ENCODE measurements around the gene CCDC74A.
"Not testable (repeated sequence)": the region's sequence is repeated elsewhere in the genome, so short reads cannot be mapped to it uniquely, and the experiment has no call there.

CCDC74A gene

DNA sequence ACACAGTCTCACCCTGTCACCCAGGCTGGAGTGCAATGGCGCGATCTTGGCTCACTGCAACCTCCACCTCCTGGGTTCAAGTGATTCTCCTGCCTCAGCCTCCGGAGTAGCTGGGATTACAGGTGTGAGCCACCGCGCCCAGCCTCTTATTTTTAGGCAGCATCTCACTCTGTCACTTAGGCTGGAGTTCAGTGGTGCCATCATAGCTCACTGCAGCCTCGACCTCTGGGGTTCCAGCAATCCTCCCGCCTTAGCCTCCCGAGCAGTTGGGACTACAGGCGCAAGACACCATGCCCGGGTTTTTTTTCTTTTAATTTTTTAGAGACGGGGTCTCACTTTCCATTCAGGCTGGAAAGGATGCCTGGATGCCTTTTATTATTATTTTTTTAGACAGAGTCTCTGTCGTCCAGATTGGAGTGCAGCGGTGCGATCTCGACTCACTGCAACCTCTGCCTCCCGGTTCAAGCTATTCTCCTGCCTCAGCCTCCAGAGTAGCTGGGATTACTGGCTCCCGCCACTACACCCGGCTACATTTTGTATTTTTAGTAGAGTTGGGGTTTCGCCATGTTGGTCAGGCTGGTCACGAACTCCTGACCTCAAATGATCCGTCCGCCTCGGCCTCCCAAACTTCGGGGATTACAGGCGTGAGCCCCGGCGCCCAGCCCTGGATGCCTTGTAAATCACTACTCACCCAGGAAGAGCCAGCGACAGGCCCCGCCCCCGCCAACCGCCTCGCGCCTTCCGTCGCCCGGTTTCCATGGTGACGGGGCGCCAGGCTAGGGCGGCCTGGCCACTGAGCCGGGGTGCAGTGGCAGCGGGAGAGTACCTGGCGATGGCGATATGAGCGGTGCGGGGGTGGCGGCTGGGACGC lies at the start of gene CCDC74A:
CCDC74A (plus strand) TSS at position 758 of the 871 bp plus-strand sequence; CDS start at position 841, 83 bp downstream.
- DNase-seq (ENCODE audit: low read depth), result peak; percentile 33

DNA sequence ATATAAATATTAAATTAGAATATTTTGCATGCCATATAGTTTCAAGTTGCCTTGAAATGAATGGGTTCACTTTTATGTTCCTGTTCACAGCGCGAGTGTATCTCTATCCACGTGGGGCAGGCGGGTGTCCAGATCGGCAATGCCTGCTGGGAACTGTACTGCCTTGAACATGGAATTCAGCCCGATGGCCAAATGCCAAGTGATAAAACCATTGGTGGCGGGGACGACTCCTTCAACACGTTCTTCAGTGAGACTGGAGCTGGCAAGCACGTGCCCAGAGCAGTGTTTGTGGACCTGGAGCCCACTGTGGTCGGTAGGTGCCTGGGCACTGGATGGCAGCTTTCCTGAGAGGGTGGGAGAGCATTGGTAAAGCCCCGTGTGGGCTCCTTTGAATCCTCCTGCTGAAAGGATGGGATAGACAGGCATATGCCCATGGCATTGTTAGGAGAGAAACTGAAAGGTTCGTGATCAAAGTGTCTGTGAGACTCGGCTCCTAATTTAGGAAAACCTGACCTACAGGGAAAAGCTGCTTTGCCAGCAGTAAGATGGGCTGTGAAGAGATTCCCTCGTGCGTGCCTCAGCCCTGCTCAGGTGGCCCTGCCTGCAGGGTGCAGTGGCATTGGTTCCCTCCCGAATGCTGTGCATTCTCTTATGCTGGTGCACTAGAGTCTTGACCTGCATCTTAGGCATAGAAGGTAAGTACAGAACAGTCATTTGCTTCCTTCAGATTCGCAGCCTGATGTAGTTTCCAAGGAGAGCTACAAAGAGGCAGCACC lies 49.4 kb upstream of the CCDC74A start:
- not testable (repeated sequence) for DNase-seq (ENCODE audit: low read depth)

DNA sequence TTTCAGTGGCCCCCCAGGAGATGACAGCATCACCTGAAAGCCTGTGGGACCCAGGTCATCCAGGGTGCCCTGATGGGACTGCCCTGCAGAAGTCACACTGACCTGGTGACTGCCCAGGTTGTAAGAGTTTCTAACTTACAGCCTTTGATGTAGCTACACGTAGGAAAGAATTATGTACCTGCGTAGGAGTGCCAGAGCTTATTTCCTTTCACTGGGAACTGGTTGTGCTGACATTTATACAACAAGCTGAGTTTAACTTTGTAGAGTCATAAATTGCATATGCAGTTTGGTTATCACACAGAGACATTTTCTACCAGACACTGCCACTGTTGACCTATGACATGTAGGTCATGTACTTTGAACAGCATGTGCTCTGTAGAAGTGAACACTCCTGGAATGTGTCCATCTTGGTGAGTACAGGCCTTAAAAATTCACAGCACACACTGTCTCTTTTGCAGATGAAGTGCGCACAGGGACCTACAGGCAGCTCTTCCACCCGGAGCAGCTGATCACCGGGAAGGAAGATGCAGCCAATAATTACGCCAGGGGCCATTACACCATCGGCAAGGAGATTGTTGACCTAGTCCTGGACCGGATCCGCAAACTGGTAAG lies 48.7 kb upstream of the CCDC74A start:
- DNase-seq (ENCODE audit: low read depth), result not testable (repeated sequence)

DNA sequence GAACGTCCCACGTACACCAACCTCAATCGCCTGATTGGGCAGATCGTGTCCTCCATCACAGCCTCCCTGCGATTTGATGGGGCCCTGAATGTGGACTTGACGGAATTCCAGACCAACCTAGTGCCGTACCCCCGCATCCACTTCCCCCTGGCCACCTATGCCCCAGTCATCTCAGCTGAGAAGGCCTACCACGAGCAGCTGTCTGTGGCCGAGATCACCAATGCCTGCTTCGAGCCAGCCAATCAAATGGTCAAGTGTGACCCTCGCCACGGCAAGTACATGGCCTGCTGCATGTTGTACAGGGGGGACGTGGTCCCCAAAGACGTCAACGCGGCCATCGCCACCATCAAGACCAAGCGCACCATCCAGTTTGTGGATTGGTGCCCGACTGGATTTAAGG lies 47.3 kb upstream of the CCDC74A start:
- not testable (repeated sequence) for DNase-seq (ENCODE audit: low read depth)

DNA sequence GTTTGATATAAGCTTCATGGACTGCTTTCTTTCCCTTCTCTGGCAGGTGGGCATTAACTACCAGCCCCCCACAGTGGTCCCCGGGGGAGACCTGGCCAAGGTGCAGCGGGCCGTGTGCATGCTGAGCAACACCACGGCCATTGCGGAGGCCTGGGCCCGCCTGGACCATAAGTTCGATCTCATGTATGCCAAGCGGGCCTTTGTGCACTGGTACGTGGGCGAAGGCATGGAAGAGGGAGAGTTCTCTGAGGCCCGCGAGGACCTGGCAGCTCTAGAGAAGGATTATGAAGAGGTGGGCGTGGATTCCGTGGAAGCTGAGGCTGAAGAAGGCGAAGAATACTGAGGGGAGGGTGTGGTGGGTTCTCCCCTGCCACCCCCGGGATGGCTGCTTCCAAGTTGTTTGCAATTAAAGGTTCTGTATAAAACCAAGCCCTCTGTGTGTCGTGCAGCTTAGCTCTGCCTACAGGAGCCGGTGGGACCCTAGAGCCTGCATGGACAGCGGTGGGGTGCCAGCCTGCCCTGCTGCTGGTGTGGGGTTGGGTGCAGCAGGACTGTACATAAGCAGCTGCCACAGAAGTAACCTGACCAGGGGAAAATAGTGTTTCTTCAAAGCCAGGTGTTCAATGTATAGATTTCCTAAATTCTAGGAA lies 45.1 kb upstream of the CCDC74A start:
- DNase-seq (ENCODE audit: low read depth), result not testable (repeated sequence)

DNA sequence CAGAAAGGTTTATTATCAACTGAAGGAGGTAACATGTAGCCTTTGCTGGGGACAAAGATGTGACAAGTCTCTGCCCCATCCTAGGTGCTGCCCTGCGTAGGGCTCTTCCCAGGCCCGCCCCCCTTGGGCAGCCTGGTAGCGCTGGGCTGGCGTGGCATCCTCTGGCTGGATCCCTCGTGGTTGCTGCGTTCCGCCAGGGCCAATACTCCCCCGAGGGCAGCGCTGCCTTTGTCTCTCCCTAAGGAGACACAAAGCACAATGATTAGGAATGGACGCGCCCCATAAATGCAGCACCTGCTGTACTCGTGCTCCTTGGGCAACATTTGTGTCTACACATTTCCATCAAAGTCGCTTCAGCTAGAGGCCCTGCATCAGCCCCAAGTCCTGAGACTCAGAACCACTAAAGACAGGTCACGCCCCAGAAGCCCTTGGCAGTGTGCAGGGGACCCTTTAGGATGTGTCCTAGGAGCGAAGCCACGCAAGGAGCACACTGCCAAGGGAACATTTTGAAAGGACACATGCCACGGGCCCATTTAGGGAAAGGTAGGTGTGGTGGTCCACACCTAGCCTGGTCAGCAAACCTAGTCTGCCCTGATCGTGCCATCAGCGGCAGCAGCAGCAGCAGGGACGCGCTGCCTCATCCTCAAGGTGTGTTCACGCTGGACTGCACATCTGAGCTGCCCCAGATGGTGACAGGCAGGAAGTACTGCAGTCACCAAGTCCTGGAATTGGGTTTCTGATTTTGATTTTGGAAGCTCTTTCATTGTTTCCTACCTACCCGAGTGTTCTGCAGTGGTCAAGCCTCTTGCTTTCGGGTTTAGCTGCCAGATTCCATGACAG lies 43.5 kb upstream of the CCDC74A start:
- DNase-seq (ENCODE audit: low read depth), result not testable (repeated sequence)

DNA sequence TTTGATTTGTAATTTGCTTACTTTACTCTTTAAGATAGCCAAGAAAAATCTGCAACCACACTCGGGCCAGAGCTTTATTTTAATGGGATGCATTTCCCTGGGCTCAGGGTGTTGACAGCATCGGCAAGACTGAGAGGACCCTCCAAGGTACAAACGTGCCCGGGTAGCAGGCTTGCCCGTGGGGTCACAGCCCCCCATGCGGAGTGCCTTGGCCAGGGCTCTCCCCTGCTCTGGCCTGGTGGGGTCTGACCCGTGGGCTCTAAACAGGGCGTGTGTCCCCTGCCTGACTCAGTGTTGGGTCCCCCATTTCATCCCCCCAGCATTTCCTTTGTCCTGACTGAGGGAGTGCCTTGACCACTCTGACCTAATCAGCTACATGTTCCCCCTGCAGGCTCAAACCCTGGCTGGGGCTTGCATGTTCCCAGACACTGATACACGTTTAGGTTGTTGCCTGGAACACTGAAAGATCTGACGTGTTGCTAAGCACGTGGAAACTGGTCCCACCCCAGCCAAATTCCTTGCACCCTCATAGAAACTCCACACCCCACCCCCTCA lies 42.7 kb upstream of the CCDC74A start:
- DNase-seq (ENCODE audit: low read depth), result not testable (repeated sequence)

DNA sequence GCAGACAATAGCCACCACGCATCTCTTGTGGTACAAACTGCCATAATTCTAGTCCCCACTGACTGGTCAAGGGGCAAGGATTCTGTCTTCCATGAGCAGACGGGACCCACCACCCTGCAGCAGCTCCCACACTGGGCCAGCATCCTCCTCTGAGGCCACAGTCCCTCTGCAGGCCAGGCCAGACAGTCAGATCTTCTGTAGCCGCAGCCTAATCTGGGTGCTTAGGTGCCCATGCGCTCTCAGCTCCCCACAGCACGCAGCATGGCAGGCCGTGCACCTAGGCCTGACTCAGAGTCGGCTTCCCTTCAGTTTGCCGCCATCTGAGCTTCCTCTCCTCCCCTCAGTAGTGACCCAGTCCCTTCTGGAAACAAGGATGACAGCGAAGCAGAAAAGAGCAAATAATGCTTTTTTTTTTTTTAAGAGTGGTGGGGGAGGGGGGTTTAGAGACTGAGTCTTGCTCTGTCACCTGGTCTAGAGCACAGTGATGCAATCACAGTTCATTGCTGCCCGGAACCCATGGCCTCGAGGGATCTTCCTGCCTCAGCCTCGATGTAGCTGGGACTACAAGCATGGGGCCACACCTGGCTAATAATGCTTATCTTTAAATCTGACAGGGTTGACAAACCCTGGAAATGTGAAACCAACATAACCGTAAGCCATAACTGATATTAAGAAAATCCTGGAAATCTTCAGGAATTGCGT lies 41.3 kb upstream of the CCDC74A start:
- not testable (repeated sequence) for DNase-seq (ENCODE audit: low read depth)

DNA sequence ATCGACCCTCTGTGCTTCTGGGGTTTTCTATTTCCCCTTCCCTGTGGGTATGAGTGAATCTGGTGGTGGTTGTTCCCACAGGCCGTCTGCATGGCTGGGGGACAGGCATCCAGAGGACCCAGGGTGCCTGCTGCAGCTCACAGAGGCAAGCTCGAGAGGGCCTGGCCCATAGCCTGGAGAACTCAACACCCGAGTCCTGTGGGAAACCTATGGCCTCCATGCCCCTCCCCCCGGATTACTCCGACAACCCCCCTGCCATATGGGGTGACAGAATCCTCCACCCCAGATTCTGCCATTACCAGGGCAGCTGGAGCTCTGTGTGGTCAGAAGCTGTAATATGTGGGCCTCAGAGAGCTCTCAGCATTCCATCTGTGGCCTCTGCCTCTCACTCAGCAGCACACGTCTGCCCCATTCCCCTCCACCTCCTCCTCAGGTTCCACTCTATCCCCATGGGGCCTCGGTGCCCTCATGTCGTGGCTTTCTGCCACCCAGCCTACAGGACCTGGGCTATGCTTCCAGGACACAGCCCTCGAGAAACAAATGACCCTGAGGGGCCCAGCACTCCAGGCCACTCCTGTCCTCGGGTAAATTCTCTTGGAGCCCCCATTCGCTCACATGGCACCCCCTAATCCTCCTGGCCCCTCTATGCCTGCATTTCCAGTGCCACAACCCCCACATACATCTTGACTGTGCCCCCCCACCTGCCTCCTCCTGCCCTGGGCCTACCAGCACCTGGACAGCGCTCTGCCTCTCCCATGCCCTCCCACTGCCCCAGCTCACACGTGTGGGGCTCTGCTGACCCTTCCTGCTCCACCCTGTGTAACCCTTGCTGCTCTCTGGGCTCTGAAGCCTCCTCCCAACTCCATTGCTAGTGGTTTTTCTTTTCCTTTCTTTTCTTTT lies 39.1 kb upstream of the CCDC74A start:
- DNase-seq (ENCODE audit: low read depth), result no peak

DNA sequence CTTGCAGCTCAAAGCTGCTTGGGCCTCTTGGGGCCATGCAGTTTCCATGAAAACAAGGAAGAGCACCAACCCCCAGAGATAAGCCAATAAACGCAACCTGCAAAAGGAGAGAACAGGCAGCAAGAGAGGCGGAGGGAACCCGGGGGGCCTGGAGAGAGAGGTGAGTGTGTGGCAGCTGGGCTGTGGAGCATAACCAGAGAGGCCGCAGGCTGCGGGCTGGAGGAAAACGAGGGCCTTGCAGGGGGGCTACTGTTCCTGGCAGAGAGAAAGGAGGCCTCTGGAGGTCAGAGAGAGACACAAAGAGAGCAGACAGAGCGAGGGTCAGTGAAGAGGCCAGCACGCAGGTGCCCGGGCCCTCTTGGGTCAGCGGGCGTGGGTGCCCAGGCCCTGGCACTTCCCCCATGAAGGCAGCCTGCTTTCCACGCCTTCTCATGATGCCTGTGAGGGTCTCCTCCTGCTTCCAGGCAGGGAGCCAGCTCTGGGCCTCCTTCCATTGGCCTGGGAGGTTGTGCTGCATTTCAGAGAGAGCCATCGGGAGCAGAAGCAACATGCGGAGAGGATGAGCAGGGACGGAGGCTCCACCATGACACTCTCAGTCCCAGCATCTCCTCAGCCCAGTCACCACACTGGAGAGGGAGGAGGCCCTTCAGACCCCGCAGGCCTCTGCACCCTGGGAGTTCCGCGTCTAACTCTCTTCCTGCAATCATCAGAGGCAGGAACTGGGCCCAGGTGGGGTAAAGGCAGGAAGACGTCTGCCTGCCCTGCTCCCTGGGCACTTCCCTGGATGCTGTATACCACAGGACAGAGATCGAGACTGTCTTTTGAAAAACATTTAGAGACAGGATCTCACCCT lies 36.8 kb upstream of the CCDC74A start:
- DNase-seq (ENCODE audit: low read depth), result not testable (repeated sequence)

DNA sequence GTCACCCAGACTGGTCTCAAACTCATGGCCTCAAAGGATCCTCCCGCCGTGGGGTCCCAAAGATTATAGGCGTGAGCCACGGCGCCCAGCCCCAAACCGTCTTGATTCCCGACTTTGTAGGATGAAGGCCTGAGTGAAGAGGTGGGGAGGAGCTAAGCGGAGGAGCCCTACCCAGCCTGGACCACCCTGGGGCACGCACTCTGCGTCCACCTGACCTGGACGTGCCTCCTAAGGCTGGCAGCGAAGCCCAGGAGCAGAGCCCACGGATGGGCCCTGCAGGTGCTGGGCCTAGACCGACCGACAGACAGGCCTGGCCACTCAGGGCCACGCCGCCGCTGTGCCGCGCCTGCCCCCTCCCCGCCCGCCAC lies 36.2 kb upstream of the CCDC74A start:
- not testable (repeated sequence) for DNase-seq (ENCODE audit: low read depth)

DNA sequence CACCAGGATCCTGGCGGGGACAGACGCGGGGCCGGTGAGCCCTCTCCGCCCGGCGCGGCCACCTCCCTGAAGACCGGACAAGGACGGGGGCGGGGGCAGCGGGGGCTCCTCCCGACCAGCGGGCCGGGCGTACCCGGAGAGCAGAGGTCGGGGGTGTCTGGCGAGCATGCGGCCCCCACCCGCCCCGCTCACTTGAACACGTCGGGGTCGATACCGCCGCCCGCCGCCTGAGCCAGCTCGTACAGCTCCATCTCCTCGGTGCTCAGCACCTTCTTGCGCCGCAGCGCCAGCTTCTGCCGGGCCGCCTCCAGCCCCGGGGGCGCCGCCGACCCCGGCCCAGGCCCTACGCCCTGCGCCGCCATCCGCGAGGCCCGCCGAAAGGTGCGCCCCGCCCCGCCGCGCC lies 35.7 kb upstream of the CCDC74A start, which contains the start of gene MZT2A:
MZT2A (minus strand) TSS at position 383 of the 403 bp plus-strand sequence; CDS start at position 362, 21 bp downstream.
- not testable (repeated sequence) for DNase-seq (ENCODE audit: low read depth)

DNA sequence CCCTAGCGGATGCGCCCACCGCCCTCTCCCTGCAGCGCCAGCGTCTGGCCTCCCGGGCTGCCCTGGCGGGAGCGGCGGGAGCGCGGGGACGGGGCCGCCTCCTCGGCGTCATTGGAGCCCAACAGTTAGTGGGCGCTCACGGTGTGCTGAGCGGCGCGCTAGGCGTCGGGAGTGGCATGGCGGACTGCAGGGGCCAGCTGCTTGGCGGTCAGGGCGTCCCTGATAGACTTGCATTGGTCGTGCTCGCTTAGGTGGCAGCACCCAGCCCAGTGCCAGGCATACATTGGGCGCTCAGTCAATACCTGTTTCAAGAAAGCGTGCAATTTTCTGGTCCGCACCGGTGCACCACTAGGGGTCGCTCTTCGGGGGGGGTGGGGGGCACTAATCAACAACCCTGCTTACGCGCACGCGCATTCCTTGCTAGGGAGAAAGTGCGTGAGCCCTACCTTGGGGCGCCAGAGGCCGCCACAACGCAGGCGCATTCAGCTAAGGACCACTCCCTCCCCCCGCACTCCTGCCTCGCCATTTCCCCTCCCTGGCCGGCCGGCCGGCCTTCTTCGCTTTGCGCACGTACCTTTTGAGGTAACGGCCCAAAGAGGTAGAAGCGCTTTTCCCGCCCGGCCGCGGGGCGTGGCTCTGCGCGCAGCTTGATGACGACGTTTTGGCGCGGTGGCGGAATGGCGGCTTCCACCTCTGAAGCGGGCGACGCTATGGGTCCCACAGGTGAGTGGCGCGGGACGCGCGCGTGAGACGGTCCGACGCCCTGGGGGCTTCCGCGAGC lies 35.1 kb upstream of the CCDC74A start:
- peak; percentile 85 for DNase-seq (ENCODE audit: low read depth)

DNA sequence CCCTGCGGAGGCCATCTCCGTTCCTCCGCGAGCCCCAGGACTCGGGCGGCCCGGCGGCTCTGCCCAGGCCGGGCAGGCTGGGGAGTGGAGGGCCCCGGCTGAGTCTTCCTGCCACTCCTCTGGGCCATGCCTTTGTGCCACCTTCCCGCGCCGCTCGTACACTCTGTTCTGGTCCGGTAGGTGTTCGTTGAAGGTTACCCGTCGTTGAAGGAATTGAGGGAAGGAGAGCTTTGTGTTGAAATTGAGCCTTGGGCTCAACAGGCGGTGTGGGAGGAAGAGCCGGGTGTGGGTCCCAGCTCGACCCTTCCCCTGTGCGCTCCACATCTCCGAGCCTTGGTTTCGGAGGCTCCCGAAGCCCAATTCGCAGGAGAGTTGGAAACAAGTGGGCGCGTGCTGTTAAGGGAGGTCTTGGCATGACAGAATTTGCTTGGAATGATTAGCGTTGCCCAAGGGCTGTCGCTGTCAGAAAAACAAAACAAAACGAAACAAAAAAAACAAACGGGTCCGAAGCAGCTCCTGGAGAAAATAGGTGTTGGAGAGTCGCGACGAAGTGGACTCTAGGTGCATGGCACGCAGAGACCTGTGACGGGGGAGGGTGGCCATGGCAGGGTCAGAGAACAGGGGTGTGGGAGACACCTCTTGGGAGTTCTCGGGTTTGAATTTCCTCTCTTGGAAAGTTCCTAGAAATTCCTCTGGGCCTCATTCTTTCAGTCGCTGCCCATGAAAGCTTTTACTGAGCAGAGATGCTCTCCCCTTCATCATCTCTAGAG lies 34.3 kb upstream of the CCDC74A start:
- no peak for DNase-seq (ENCODE audit: low read depth)

DNA sequence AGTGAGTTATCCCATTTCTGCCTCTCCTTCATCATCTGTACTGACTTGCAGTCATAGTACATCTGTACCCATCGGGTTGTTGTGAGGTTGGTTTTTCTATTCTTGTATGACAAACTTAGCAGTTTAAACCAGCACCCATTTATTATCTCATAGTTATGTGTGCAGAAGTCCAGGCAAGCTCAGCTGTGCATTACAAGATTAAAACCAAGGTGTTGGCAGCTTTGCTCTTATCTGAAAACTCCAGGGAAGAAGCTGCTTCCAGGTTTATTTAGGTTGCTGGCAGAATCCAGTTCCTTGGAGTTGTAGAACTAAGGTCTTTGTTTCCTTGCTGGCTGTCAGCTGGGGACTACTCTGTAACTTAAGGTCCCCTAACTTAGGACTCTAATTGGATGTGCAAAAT lies 32.2 kb upstream of the CCDC74A start:
- not testable (repeated sequence) for DNase-seq (ENCODE audit: low read depth)

DNA sequence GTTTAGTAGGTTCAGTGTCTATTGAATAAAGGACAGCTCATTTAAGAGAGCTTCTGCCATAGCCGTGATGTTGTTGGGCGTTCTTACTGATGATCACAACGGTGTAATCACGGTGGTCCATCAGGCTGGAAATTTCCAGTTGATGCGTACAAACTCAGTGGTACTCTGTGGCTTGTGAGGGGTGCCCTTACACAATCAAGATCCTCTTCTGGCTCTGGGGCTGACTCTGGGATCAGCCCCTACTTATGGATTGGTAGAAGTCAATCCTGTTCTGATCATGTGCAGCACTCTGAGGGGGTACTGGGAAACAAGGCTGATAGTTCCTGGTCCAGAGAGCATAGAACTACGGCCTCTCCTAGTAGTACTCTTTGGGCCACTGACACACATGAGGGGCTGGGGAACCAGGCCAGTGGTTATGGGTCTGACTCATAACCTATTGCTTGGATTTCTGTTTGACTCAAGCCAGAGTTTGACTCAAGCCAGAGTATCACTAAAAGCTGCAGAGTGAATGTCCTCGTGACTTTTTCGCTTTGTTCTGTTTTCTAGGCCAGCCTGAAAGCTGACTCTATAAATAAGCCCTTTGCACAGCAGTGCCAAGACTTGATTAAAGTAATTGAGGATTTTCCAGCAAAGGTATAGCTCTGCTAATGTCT lies 29.2 kb upstream of the CCDC74A start:
- peak; percentile 57 for DNase-seq (ENCODE audit: low read depth)

Measured in stromal cell of bone marrow (primary cell).